ENCODE measurements around the gene SEL1L3.

The SEL1L3 gene

DNA sequence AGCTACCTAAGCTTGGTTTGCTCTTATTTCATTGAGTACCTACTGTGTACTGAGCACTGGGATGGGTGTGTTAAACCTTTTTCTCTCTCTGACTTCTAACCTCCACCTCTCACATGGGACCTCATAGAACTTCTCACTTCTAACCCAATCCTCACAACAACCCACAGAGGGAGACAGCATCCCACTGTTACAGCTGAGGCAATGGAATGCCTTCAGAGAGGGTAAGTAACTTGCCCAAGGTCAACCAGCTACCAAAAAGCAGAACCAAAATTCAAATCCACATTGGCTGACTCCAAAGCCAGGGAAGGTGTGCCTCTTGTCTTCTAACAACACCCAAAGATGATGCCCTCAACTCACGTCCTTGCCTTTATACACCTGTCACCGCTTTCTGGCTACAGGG lies 5.4 kb downstream of the SEL1L3 start:
- DNase-seq (ENCODE audit: low read depth in 2 of 3, low spot score in 2 of 3), result no peak

- DNase-seq (ENCODE audit: low read depth in 2 of 3, low spot score in 2 of 3), result no peak
Observed at GRCh38 chr4:25856756-25857155, 6.0 kb downstream of the SEL1L3 start.

DNA sequence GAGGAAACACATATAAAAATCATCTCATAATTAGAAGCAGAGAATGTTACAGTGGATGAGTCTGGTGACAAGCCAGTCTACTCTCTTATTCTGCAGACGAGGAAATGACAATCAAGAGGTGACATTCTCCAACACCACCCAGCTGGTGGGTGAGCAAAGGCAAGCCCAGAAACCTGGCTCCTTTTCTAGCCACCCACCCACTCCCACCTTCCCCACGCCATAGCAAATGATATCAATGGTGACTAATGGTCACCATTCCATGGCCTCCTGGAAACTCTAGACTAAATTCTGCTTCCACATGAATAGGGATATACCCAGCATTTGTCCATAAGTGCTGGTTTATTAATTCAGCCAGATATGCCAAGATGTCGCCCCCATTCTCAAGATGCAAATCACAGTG lies 10.7 kb downstream of the SEL1L3 start:
- no peak for DNase-seq (ENCODE audit: low read depth in 2 of 3, low spot score in 2 of 3)

DNA sequence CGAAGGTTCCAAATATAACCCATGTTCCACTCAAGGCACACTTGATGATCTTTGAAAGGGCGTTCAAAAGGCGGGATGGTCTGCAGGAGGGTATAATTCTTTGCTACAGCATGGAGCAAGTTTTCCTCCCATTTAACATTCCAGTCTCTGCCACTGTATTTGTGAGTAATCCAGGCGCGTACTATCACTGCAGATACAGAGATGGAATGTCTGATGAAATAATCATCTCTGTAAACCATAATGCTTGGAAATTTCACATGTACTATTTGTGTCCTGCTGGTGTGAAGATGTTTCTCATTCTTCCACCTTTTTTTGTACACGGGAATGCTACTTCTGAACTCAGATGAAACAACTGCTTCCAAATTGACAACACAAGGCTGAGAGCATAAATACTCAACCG lies 15.5 kb downstream of the SEL1L3 start:
- no peak for DNase-seq (ENCODE audit: low read depth in 2 of 3, low spot score in 2 of 3)

DNA sequence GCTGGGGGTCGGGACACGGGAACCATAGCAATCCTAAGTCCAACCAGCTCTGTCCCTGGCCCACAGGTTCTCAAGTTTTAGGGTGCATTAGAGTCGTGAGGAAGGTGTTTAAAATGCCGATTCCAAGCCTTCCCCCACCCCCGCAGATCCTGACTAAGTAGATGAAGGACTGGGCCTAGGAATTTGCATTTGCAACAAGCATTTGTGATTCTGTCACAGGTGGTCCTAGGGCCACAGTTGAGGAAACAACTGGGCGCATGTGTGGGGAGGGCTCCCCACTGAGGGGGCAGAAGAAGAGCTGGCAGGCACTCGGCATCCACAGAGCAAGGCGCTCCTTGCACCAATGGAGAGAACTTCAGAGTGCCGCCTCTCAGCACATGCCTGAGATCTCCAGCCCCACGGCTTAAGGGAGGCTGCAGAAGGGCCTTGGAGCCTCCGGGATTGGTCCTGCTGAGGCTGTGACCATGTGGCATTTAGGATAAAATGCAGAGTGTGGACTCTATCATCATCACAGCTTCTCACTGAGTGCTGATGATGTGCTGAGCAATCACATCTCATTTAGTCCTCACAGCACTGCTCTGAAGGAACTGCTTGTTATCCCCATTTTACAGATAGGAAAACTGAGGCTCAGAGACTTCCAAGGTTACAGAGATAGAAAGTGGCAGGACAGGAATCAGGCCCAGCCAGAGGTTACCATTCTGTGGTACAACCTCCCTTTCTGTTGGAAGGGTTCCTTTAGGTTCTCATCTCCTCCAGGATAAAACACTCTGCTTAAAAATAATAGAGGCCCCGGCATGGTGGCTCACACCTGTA lies 16.7 kb downstream of the SEL1L3 start:
- no peak for DNase-seq (ENCODE audit: low read depth in 2 of 3, low spot score in 2 of 3)

- no peak for DNase-seq (ENCODE audit: low read depth in 2 of 3, low spot score in 2 of 3)
Observed at GRCh38 chr4:25844961-25845712, 17.7 kb downstream of the SEL1L3 start.

GRCh38 chr4:25843340-25844097 lies 19.3 kb downstream of the SEL1L3 start:
- DNase-seq (ENCODE audit: low read depth in 2 of 3, low spot score in 2 of 3), result no peak

DNA sequence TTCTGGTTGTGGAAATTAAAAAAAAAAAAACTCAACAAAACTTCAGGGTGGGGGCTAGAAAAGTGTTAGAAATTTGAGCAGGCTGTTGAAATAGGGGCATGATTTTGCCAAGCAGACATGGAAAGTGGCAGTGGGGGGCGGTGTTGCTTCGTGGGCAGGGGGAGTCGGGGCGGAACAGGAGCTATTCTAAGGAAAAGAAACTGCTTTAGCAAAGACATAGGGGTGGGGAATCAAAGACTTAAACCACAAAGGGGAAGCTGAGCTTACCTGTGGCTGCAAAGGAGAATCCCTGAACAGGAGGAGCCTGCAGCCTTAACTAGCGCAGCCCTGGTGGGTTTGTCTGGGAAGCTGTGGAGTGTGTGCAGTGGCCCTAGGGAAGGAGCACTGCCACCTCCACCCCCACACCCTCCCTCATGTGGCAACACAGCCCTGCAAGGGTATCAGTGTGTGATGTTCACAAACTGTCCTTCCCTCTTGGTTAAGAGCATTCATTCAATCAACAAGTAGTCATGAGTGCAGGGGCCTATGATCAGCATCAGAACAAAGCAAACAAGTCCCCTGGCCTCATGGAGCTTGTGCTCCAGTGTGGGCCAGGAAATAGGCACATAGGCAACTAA lies 20.5 kb downstream of the SEL1L3 start:
- no peak for DNase-seq (ENCODE audit: low read depth in 2 of 3, low spot score in 2 of 3)

DNA sequence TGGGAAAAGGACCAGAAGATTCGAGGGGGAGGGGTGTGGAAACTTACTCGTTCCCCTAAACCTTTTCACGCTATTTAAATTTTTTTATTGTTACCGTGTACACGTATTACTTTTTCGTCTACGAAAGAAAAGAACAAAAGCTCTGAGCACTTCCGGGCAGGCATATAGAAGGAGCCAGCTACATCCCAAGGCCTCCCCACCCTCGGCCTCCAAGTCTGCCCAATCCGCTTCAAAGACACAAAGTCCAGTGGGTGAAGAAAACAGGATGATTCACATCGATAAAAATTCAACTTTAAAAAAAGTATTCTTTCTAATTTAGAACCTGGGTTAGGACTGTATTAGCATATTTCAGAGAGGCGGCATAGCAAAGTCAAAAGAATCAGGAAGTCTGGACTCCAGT lies 23.1 kb downstream of the SEL1L3 start:
- DNase-seq (ENCODE audit: low read depth in 2 of 3, low spot score in 2 of 3), result no peak

- no peak for DNase-seq (ENCODE audit: low read depth in 2 of 3, low spot score in 2 of 3)
Observed at GRCh38 chr4:25839233-25839632, 23.6 kb downstream of the SEL1L3 start.

GRCh38 chr4:25838526-25838925 lies 24.3 kb downstream of the SEL1L3 start:
- DNase-seq (ENCODE audit: low read depth in 2 of 3, low spot score in 2 of 3), result no peak

GRCh38 chr4:25837107-25837506 lies 25.7 kb downstream of the SEL1L3 start:
- DNase-seq (ENCODE audit: low read depth in 2 of 3, low spot score in 2 of 3), result no peak

DNA sequence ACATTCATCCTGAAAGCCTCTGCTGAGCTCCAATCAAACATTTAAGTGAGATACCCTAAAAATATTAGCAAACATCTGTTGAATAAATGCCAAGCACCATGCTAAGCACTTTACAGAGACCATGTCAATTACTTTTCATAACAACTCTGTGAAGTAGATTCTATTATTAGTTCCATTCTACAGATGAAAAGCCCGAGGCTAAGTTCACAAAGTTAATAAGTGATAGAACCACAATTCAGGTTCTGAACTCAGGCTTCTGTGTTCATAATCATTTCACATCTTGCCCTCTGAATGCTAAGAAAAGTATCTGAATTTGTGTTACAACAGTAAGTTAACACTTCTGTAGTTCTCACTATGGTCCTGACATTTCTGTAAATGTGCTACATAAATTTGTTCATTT lies 27.4 kb downstream of the SEL1L3 start:
- DNase-seq (ENCODE audit: low read depth in 2 of 3, low spot score in 2 of 3), result no peak

- DNase-seq (ENCODE audit: low read depth in 2 of 3, low spot score in 2 of 3), result no peak
Observed at GRCh38 chr4:25834411-25835107, 28.2 kb downstream of the SEL1L3 start.

DNA sequence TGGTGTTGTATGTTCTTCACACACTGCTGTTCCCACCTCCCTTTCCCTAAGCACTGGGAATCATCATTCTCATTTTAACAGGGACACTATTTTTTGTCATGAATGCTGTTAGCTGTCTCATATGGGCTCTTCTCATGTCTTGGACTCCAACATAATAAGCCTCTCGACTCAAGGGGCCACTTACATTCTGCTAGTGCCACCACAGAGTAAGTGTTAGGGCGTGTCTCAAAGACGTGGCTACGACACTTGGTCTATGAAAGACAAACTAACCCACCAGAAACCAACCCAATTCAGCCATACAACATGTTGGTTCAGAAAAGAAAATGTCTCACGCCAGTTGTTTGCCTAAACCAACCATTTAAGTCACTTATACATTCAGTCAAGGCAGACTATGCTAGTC lies 32.2 kb downstream of the SEL1L3 start:
- no peak for DNase-seq (ENCODE audit: low read depth in 2 of 3, low spot score in 2 of 3)

- DNase-seq (ENCODE audit: low read depth in 2 of 3, low spot score in 2 of 3), result no peak
Observed at GRCh38 chr4:25827897-25828296, 34.9 kb downstream of the SEL1L3 start.

- no peak for DNase-seq (ENCODE audit: low read depth in 2 of 3, low spot score in 2 of 3)
Observed at GRCh38 chr4:25827373-25827772, 35.4 kb downstream of the SEL1L3 start.

DNA sequence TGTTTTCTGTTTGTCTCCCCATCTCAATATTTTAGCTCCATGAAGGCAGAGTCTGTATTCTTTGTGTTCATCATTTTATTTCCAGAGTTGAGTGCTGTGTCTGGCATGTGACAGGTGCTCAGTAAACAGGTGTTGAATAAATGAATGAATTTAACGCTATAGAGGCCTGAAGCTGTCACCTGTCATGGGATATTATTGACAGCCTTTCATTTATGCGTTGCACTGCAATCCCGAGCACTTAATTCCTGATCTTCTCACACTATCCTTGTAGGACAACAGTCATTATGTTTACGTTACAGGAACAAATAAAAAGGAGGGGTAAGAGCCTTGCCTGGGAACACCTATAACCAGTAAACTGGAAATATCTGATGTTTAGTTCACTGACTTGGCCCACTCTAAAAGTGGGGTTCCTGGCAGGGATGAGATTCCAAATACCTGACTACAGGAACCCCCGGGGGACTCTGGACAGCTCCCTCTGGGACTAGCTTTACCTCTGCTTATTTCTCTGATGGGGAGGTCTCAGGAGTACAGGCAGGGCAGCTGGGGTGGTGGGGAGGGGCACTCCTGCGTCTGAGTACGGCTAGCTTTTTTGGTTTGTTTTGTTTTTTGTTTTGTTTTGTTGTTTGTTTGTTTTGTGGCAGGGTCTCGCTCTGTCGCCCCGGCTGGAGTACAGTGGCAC lies 36.6 kb downstream of the SEL1L3 start:
- no peak for DNase-seq (ENCODE audit: low read depth in 2 of 3, low spot score in 2 of 3)

DNA sequence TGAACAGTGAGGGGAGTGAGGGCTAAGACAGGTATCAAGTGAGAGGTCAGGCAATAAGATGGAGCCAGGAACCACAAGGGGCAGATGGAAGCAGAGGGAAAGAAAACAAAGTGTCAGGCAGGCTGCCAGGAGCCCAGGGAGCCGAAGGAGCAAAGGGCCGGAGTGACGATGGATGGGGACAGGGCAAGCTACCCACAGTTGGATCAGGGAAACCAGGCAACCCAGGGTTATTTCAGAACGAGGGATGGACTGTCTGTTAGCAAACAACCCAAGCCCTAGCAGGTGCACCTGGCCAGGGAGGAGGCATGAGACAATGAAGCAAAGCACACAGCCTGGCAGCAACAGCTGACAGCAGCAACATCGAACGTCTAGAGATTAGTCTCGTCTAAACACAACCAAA lies 39.2 kb downstream of the SEL1L3 start:
- no peak for DNase-seq (ENCODE audit: low read depth in 2 of 3, low spot score in 2 of 3)

DNA sequence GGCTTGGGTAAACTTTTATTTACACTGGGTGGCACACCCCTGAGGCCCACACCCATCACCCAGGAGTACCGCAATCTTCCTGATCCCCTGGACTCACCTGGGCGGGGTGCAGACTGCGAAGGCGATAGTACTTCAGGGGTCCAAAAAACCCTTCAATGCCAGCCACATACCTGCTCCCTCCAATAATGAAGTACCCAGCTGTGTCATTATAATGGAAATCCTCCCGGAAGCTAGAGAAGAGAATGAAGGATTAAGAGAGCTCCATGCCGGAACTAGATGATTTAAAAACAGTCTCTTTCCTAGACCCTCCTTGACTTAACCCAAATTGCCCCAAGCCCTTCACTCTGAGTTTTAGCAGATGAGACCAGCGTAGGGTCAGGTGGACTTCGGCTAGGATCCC lies 40.9 kb downstream of the SEL1L3 start:
- DNase-seq (ENCODE audit: low read depth in 2 of 3, low spot score in 2 of 3), result no peak

All from activated CD8-positive, alpha-beta memory T cell treated with anti-CD3 and anti-CD28 coated beads for 48 hours (primary cell).